ENCODE data around the gene NRG2.

NRG2 gene

DNA sequence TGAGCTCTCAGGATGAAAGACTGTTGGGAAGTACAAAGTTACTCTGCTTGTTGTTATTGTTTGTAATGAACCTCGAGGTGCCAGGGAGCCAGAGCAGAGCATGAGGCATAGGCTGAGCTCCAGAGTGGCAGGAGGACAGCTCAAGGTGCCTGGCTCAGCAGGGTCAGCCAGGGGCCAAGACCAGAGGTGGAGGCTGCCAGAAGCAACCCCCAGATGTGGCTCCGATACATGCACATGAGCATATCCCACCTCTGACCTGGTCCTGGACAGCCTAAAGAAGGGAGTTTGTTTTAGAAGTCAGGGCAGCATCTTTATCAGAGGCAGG lies 141.9 kb downstream of the NRG2 start:
- no CpG with 5 or more reads among the region's 2 CpGs for WGBS (ENCODE audit: insufficient coverage, insufficient read length)
- Histone ChIP-seq H3K4me3 (ENCODE audit: low read length) (no peak overlapping the region), H3K27me3 (ENCODE audit: control insufficient read depth, insufficient read depth, low read length) (peaks cover 49% of the 10 kb centered on the region)

DNA sequence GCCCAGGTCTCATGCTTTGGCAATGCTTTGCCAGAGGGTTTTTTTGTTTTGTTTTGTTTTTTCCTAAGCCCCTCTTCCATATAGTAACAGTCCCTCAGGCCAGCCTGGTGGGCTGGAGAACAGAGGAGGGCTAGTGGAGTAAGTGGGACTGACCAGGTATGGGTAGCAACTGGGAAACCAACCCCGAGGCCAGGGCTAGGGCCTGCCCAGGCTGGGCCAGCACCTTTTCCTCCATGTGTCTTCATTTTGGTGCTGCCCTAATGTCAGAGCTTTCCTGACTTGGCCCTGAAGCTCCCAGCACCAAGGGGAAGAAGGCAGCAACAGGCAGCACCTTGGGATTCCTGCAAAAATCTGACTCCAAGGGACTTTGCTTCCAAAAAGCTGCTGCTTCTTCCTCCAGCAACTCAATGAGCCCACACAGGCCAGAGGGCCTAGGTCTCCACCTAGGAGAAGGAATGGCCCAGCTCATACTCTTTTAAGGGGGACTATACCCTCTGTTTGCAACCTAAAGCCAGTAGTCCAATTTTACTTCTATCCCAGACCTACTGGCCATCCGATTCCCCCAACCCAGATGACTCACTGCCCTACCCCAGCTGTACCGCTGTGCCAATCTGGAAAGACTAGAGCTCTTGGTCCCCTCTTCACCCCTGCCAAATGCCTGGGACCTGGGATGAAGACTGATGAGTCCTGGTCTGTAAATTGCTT lies 142.4 kb downstream of the NRG2 start:
- H3K36me3 ChIP-seq (ENCODE audit: control insufficient read depth, insufficient read depth, low read length) = no peaks in the 10 kb centered on the region
- no peak for DNase-seq (ENCODE audit: low read depth, low spot score)
- peaks cover 49% of the 10 kb centered on the region for H3K27me3 ChIP-seq (ENCODE audit: control insufficient read depth, insufficient read depth, low read length)
- no peak overlapping the region for H3K4me3 ChIP-seq (ENCODE audit: low read length)
- H3K9me3 ChIP-seq (ENCODE audit: control insufficient read depth, insufficient read depth, low read length) = no peaks in the 10 kb centered on the region
- no peak overlapping the region for H3K27ac ChIP-seq (ENCODE audit: low read length)
- no CpG with 5 or more reads among the region's 3 CpGs for WGBS (ENCODE audit: insufficient coverage, insufficient read length)
- peaks cover 5% of the 10 kb centered on the region for H3K4me1 ChIP-seq (ENCODE audit: control insufficient read depth, insufficient read depth, low read length)

More for the DNA sequence above, 141.9 kb downstream of the NRG2 start:
- H3K4me1 ChIP-seq (ENCODE audit: control insufficient read depth, insufficient read depth, low read length) = peaks cover 5% of the 10 kb centered on the region
- no peak for DNase-seq (ENCODE audit: low read depth, low spot score)
- H3K36me3 ChIP-seq (ENCODE audit: control insufficient read depth, insufficient read depth, low read length) = no peaks in the 10 kb centered on the region
- no peak overlapping the region for H3K27ac ChIP-seq (ENCODE audit: low read length)
- H3K9me3 ChIP-seq (ENCODE audit: control insufficient read depth, insufficient read depth, low read length) = no peaks in the 10 kb centered on the region

DNA sequence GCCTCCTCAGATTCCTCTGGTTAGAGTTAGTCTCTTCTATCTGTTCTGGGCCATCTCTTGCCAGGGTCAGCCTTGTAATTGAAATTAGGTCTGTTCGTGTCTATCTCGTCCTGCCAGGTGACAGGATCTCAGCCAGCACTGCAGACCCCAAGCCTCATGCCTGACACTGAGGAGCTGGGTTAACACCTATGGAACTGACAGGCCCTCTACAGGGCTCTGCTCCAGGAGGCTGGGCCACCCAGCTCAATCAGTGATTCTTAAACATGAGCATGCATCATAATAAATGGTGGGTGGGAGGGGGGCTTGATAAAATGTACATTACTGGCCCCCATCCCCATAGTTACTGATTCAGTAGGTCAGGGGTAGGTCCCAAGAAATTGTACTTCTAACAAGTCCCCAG lies 144.1 kb downstream of the NRG2 start:
- Histone ChIP-seq H3K4me1 (ENCODE audit: control insufficient read depth, insufficient read depth, low read length) (no peaks in the 10 kb centered on the region), H3K4me3 (ENCODE audit: low read length) (no peak overlapping the region), H3K27ac (ENCODE audit: low read length) (no peak overlapping the region), H3K36me3 (ENCODE audit: control insufficient read depth, insufficient read depth, low read length) (no peaks in the 10 kb centered on the region), H3K27me3 (ENCODE audit: control insufficient read depth, insufficient read depth, low read length) (peaks cover 42% of the 10 kb centered on the region), H3K9me3 (ENCODE audit: control insufficient read depth, insufficient read depth, low read length) (no peaks in the 10 kb centered on the region)
- WGBS (ENCODE audit: insufficient coverage, insufficient read length) = no CpG with 5 or more reads among the region's 2 CpGs
- DNase-seq (ENCODE audit: low read depth, low spot score) = no peak

GRCh38 chr5:139897982-139898381 lies 145.1 kb downstream of the NRG2 start:
- WGBS (ENCODE audit: insufficient coverage, insufficient read length) = no CpG with 5 or more reads among the region's 6 CpGs
- H3K27me3 ChIP-seq (ENCODE audit: control insufficient read depth, insufficient read depth, low read length) = peaks cover 32% of the 10 kb centered on the region
- no peaks in the 10 kb centered on the region for H3K4me1 ChIP-seq (ENCODE audit: control insufficient read depth, insufficient read depth, low read length)
- H3K4me3 ChIP-seq (ENCODE audit: low read length) = no peak overlapping the region
- H3K36me3 ChIP-seq (ENCODE audit: control insufficient read depth, insufficient read depth, low read length) = no peaks in the 10 kb centered on the region
- no peaks in the 10 kb centered on the region for H3K9me3 ChIP-seq (ENCODE audit: control insufficient read depth, insufficient read depth, low read length)
- no peak for DNase-seq (ENCODE audit: low read depth, low spot score)
- H3K27ac ChIP-seq (ENCODE audit: low read length) = no peak overlapping the region

DNA sequence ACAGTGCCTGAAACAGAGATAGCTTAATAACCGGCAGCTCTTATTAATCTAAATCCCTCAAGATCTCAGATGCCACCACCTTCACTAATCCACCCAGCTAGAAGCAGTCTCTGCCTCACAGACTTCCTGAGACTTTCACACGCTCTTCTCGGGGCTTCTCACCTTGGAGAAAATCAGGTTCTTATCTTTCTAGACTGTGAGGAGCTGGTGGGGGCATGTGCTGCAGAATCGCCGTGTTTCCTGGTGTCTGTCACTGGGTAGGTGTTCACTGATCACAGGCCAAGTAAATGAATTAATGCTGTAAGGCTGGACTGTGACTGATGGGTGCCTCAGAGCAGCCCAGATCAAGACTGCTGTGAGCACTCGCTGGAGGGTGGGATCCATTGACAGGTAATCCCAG lies 145.8 kb downstream of the NRG2 start:
- H3K4me1 ChIP-seq (ENCODE audit: control insufficient read depth, insufficient read depth, low read length) = no peaks in the 10 kb centered on the region
- H3K36me3 ChIP-seq (ENCODE audit: control insufficient read depth, insufficient read depth, low read length) = no peaks in the 10 kb centered on the region
- no CpG with 5 or more reads among the region's 6 CpGs for WGBS (ENCODE audit: insufficient coverage, insufficient read length)
- no peak for DNase-seq (ENCODE audit: low read depth, low spot score)
- no peak overlapping the region for H3K27ac ChIP-seq (ENCODE audit: low read length)
- peaks cover 26% of the 10 kb centered on the region for H3K27me3 ChIP-seq (ENCODE audit: control insufficient read depth, insufficient read depth, low read length)
- H3K4me3 ChIP-seq (ENCODE audit: low read length) = no peak overlapping the region
- H3K9me3 ChIP-seq (ENCODE audit: control insufficient read depth, insufficient read depth, low read length) = no peaks in the 10 kb centered on the region

- H3K27ac ChIP-seq (ENCODE audit: low read length) = no peak overlapping the region
- WGBS (ENCODE audit: insufficient coverage, insufficient read length) = no CpG with 5 or more reads among the region's 4 CpGs
Measured at GRCh38 chr5:139896718-139897117, 146.4 kb downstream of the NRG2 start.

DNA sequence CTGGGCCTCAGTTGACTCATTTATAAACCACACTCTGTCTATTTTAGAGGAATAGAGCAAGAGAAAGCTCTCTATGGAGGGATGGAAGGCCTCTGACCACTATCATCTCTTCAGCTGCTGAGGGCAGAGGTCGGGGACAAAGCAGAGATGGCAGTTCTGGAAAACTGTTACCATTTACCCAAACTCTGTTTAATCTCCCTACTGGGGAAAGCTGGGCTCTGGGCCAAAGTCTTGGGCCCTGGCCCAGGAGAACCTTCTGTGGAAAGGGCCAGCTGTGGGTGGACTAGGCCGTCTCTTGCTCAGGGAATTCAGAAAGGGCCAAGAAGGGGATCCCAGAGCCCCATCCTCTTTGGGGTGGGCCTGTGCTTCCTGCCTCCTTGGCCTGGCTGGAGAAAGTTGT lies 147.5 kb downstream of the NRG2 start:
- no peaks in the 10 kb centered on the region for H3K9me3 ChIP-seq (ENCODE audit: control insufficient read depth, insufficient read depth, low read length)
- H3K27ac ChIP-seq (ENCODE audit: low read length) = no peak overlapping the region
- WGBS (ENCODE audit: insufficient coverage, insufficient read length) = no CpG with 5 or more reads among the region's 2 CpGs
- H3K36me3 ChIP-seq (ENCODE audit: control insufficient read depth, insufficient read depth, low read length) = no peaks in the 10 kb centered on the region
- H3K4me3 ChIP-seq (ENCODE audit: low read length) = no peak overlapping the region
- H3K4me1 ChIP-seq (ENCODE audit: control insufficient read depth, insufficient read depth, low read length) = no peaks in the 10 kb centered on the region
- peaks cover 9% of the 10 kb centered on the region for H3K27me3 ChIP-seq (ENCODE audit: control insufficient read depth, insufficient read depth, low read length)
- DNase-seq (ENCODE audit: low read depth, low spot score) = no peak

More at GRCh38 chr5:139896718-139897117, 146.4 kb downstream of the NRG2 start:
- no peak for DNase-seq (ENCODE audit: low read depth, low spot score)
- Histone ChIP-seq H3K4me3 (ENCODE audit: low read length) (no peak overlapping the region), H3K4me1 (ENCODE audit: control insufficient read depth, insufficient read depth, low read length) (no peaks in the 10 kb centered on the region), H3K36me3 (ENCODE audit: control insufficient read depth, insufficient read depth, low read length) (no peaks in the 10 kb centered on the region), H3K9me3 (ENCODE audit: control insufficient read depth, insufficient read depth, low read length) (no peaks in the 10 kb centered on the region), H3K27me3 (ENCODE audit: control insufficient read depth, insufficient read depth, low read length) (peaks cover 20% of the 10 kb centered on the region)

DNA sequence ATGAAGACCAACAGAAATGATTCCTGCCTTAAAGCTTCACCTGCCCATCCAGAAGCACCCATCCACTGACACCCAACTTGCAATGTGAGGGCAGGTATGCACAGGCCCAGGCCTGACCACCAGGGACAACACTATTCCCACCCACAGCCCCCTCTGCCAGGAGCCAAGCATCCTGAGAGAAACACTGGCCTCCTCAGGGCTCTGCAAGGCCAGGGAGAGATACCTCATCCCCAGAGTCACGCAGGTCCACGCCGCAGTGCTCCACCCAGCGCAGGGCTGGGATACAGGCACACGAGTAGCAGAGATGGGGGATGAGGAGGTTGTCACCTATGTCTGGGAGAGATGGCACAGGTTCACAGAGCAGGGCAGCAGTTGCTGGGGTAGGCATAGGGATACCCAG lies 148.1 kb downstream of the NRG2 start:
- Histone ChIP-seq H3K36me3 (ENCODE audit: control insufficient read depth, insufficient read depth, low read length) (no peaks in the 10 kb centered on the region), H3K27me3 (ENCODE audit: control insufficient read depth, insufficient read depth, low read length) (peaks cover 3% of the 10 kb centered on the region; the same call in 1 of the 2 replicates), H3K4me3 (ENCODE audit: low read length) (no peak overlapping the region), H3K4me1 (ENCODE audit: control insufficient read depth, insufficient read depth, low read length) (no peaks in the 10 kb centered on the region), H3K9me3 (ENCODE audit: control insufficient read depth, insufficient read depth, low read length) (no peaks in the 10 kb centered on the region), H3K27ac (ENCODE audit: low read length) (no peak overlapping the region)
- no CpG with 5 or more reads among the region's 5 CpGs for WGBS (ENCODE audit: insufficient coverage, insufficient read length)
- no peak for DNase-seq (ENCODE audit: low read depth, low spot score)

- no CpG with 5 or more reads among the region's 9 CpGs for WGBS (ENCODE audit: insufficient coverage, insufficient read length)
- Histone ChIP-seq H3K9me3 (ENCODE audit: control insufficient read depth, insufficient read depth, low read length) (no peaks in the 10 kb centered on the region), H3K27ac (ENCODE audit: low read length) (no peak overlapping the region), H3K36me3 (ENCODE audit: control insufficient read depth, insufficient read depth, low read length) (no peaks in the 10 kb centered on the region), H3K4me1 (ENCODE audit: control insufficient read depth, insufficient read depth, low read length) (no peaks in the 10 kb centered on the region), H3K27me3 (ENCODE audit: control insufficient read depth, insufficient read depth, low read length) (no peaks in the 10 kb centered on the region), H3K4me3 (ENCODE audit: low read length) (no peak overlapping the region)
- no peak for DNase-seq (ENCODE audit: low read depth, low spot score)
Measured at GRCh38 chr5:139893873-139894272, 149.2 kb downstream of the NRG2 start.

DNA sequence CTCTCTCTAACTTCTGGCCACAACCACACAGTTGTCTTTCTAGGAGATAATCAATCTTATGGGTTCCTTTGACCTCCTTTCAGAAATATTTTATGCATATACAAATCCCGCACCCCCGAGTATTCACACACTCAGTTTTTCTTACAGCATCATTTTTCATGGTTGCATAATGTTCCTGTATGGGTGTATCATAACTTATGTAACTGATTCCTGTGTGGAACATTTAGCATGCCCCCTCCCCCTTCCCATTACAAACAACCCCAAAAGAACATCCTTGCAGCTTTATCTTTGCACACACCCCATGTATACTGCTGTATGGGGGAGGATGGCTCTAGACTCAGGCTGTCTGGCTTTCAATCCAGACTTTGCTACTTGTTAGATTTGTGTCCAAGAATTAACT lies 153.7 kb downstream of the NRG2 start:
- Histone ChIP-seq H3K4me3 (ENCODE audit: low read length) (no peak overlapping the region), H3K4me1 (ENCODE audit: control insufficient read depth, insufficient read depth, low read length) (no peaks in the 10 kb centered on the region), H3K27me3 (ENCODE audit: control insufficient read depth, insufficient read depth, low read length) (no peaks in the 10 kb centered on the region), H3K27ac (ENCODE audit: low read length) (no peak overlapping the region), H3K9me3 (ENCODE audit: control insufficient read depth, insufficient read depth, low read length) (no peaks in the 10 kb centered on the region), H3K36me3 (ENCODE audit: control insufficient read depth, insufficient read depth, low read length) (no peaks in the 10 kb centered on the region)
- no peak for DNase-seq (ENCODE audit: low read depth, low spot score)
- no CpG with 5 or more reads among the region's 2 CpGs for whole genome bisulfite sequencing (ENCODE audit: insufficient coverage, insufficient read length)

DNA sequence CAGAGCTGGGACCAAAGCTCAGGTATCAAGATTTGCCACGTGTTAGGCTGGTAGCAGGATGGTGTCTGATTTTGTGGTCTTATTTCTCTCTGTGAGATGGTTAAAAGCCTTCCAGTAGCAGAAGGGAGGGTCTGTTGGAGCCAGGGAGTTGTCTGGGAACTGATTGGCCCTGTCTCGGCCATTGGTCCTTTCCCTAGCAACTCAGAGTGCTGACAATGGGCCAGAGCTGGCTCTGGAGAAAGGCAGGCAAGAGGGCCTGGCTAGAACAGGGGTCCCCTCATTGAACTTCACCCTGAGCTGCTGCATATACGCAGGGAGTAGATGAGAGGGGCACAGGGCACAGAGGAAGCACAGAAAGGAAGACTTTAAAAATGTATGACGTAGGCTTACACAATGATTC lies 154.7 kb downstream of the NRG2 start:
- H3K27me3 ChIP-seq (ENCODE audit: control insufficient read depth, insufficient read depth, low read length) = no peaks in the 10 kb centered on the region
- H3K27ac ChIP-seq (ENCODE audit: low read length) = no peak overlapping the region
- WGBS (ENCODE audit: insufficient coverage, insufficient read length) = no CpG with 5 or more reads among the region's 4 CpGs
- no peaks in the 10 kb centered on the region for H3K36me3 ChIP-seq (ENCODE audit: control insufficient read depth, insufficient read depth, low read length)
- H3K9me3 ChIP-seq (ENCODE audit: control insufficient read depth, insufficient read depth, low read length) = no peaks in the 10 kb centered on the region
- H3K4me1 ChIP-seq (ENCODE audit: control insufficient read depth, insufficient read depth, low read length) = no peaks in the 10 kb centered on the region
- DNase-seq (ENCODE audit: low read depth, low spot score) = no peak
- no peak overlapping the region for H3K4me3 ChIP-seq (ENCODE audit: low read length)

Data from iPS DF 6.9 (cell line).